ENCODE results near the gene ACY1.
A peak's percentile ranks its signal among the peaks of the same experiment; 100 is the strongest.
"Not testable (repeated sequence)": the region's sequence is repeated elsewhere in the genome, so short reads cannot be mapped to it uniquely, and the experiment has no call there.

Gene ACY1

GRCh38 chr3:52025453-52025852 lies 42.1 kb downstream of the ACY1 start:
- DNase-seq (ENCODE audit: low spot score), result no peak

DNA sequence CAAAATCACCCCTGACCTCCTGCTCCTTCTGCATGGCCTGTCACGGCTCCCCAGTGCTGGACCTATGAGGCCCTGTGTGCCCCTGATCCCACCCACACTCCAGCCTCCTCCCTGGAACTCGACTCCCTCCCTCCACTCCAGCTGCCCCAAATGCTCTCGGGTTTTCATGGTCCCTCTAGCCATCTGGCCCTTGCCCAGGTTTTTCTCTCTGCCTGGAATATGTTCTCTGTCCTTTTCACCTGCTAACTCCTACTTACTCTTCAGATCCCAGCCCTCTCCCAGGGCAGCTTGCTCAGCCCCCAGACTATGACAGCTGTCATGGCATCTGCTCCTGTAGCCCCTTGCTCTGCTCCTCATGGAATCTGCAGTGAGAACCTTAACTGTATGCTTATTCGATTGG lies 42.7 kb downstream of the ACY1 start:
- no peak for DNase-seq (ENCODE audit: low spot score)

- DNase-seq (ENCODE audit: low spot score), result peak; percentile 56
Measured at GRCh38 chr3:52028572-52028971, 45.2 kb downstream of the ACY1 start.

GRCh38 chr3:52029053-52029452 lies 45.7 kb downstream of the ACY1 start:
- DNase-seq (ENCODE audit: low spot score), result no peak

DNA sequence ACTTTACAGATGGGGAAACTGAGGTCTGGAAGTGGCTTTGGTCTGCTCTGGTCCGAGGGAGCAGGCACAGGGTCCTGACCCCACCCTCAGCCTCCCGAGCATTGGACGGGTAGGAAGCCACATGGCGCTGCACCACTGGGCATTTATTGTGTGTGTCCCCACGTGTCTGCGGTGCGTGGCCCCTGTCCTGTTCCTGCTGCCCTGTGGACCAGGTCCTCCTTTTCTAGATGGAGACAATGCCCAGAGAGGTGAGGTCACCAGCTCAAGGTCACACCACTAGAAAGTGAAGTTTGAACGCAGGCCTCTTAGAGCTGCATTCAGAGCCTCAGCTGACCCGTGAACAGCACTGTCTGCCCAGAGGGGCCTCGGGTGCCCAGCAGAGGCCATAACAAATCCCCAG lies 46.2 kb downstream of the ACY1 start:
- no peak for DNase-seq (ENCODE audit: low spot score)

- DNase-seq (ENCODE audit: low spot score), result no peak
Measured at GRCh38 chr3:52030714-52031310, 47.5 kb downstream of the ACY1 start.

- no peak for DNase-seq (ENCODE audit: low spot score)
Measured at GRCh38 chr3:52031896-52032295, 48.6 kb downstream of the ACY1 start.

GRCh38 chr3:52032702-52033408 lies 49.5 kb downstream of the ACY1 start:
- DNase-seq (ENCODE audit: low spot score), result no peak

DNA sequence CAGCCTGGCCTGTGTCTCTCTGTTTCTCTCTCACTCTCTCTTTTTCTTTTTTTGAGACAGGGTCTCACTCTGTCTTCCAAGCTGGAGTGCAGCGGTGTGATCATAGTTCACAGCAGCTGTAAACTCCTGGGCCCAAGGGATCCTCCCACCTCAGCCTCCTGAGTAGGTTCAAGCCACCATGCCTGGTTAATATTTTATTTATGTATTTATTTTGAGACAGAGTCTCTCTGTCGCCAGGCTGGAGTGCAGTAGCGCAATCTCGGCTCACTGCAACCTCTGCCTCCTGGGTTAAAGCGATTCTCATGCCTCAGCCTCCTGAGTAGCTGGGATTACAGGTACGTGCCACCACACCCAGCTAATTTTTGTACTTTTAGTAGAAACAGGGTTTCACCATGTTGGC lies 50.4 kb downstream of the ACY1 start:
- not testable (repeated sequence) for DNase-seq (ENCODE audit: low spot score)

DNA sequence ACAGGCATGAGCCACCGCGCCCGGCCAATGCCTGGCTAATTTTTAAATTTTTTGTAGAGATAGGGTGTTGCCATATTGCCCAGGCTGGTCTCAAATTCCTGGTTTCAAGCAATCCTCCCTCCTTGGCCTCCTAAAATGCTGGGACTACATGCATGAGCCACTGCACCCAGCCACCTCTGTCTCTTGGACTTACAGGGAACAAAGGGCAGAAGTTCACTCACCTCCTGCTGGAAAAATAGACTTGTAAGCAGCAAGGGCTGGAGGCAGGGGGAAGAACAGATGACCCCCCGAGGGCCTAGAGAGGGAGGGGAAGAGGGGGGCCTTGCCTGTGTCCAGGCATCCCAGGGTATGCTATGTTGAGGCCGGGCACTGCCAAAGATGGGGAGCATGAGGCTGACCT lies 50.9 kb downstream of the ACY1 start:
- DNase-seq (ENCODE audit: low spot score), result no peak

GRCh38 chr3:52034651-52035050 lies 51.3 kb downstream of the ACY1 start:
- DNase-seq (ENCODE audit: low spot score), result no peak

DNA sequence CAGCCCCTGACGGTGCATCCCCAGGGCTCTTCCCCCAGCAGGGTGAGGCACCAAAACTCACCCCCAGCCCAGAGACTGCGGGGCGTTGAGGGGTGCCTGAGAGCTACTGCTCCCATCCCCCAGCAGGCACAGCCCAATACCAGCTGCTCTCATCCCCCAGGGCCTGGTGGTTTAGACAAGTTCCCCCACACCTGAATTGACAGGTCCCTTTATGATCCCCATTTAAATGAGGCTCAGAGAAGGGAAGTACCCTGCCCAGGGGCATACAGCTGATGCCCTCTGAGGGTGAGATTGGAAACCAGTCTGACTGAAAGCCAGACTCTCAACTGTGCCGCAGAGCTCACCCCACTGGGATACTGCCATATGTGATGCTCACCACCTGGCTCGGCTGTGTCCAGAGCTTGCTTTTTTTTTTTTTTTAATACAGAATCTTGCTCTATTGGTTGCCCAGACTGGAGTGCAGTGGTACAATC lies 52.9 kb downstream of the ACY1 start:
- DNase-seq (ENCODE audit: low spot score), result no peak

- no peak for DNase-seq (ENCODE audit: low spot score)
Measured at GRCh38 chr3:52036829-52037228, 53.5 kb downstream of the ACY1 start.

- DNase-seq (ENCODE audit: low spot score), result no peak
Measured at GRCh38 chr3:52037291-52037690, 54.0 kb downstream of the ACY1 start.

DNA sequence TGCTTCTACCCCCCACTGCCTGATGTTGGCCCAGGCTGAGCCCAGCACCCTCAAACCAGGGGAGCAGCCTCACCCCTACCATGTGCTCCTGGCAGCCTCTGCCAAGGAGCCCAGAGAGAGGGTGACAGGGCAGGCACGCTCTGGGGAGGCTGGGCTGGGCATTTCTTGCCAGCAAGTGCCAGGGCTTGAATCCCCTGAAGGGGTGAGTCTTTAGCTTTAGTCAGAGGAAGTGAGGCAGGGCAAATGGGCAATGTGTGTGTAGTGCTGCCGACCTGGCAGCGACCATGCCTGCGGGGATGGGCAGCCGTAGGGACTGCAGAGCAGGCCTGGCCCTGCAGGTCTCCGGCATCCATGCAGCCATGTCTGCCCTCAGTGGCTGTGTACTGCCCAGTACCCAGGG lies 54.9 kb downstream of the ACY1 start:
- DNase-seq (ENCODE audit: low spot score), result no peak

All from AG08396 (cell line).